Thoracic aorta endothelial cell (primary cell): ENCODE results near the gene ZNF682. TPM values are rescaled to one million over a fixed set of nuclear protein-coding genes. Genes with fewer than 3 reads are reported as not detected.

Experiments used
- small RNA-seq: library from RNA; depleted of rRNA; stranded (forward); fragments of <200 nt; gene quantifications from one replicate; pipeline ENCODE3, GENCODE V24; 2012
- total RNA-seq: library from RNA; depleted of rRNA; stranded (reverse); fragments of >200 nt; gene quantifications from 2 replicates; pipeline ENCODE4 v1.2.3, GENCODE V29; 2012

The ZNF682 gene
- 0.72 and 4.9 TPM in 2 replicates for total RNA-seq

GRCh38 chr19:20039203-20039723, at the start of gene ZNF682:
Gene ZNF682 (minus strand): TSS chr19:20039505. CDS start chr19:20039345, 160 bp downstream.

GRCh38 chr19:20077791-20078463, 38.6 kb upstream of the ZNF682 start, which contains the start of gene ZNF90:
Gene ZNF90 (plus strand): TSS chr19:20078000. CDS start chr19:20078133, 133 bp downstream.

Small RNA genes lying within 50 kb of the gene (small RNA-seq; reads per million reads assigned to genes)
- gene AC006539.3: not detected

Other genes starting within 250 kb of the ZNF682 start
- gene ZNF506, start 217.8 kb downstream of the ZNF682 start, total RNA-seq: 4.6 and 8.8 TPM in 2 replicates
- gene ZNF253, start 173.6 kb downstream of the ZNF682 start, total RNA-seq: 3.4 and 9.3 TPM in 2 replicates
- gene ZNF93, start 138.6 kb downstream of the ZNF682 start, total RNA-seq: 8.0 and 11.8 TPM in 2 replicates
- 1.4 and 2.0 TPM in 2 replicates for gene ZNF90, start 38.5 kb upstream of the ZNF682 start, total RNA-seq
- gene ZNF486, start 127.7 kb upstream of the ZNF682 start, total RNA-seq: 7.8 and 9.0 TPM in 2 replicates